H1 (cell line): ENCODE results near the gene UCP2. TPM values are rescaled to one million over a fixed set of nuclear protein-coding genes. Genes with fewer than 3 reads are reported as not detected.

ENCODE experiments used
- CTCF ChIA-PET: fragments of 300-600 bp; sonication (Branson Sonifier 250); formaldehyde crosslinking; loops from one replicate; lab custom pipeline; 2021; ENCODE audit not compliant: partially characterized antibody; lab: Charles Lee
- POLR2A ChIA-PET: fragments of 300-600 bp; sonication (Branson Sonifier 250); formaldehyde crosslinking; loops from one replicate; lab custom pipeline; 2021; ENCODE audit warnings: inconsistent platforms; ENCODE audit not compliant: partially characterized antibody; lab: Charles Lee
- DNase-seq, 2 experiments: peaks; one replicate each; pipeline versions ENCODE4 v3.0.0 to v3.0.0-alpha.2; 2010 to 2022; ENCODE audit warnings: low spot score in 2 of 2, low read depth in 1 of 2, mixed read lengths in 1 of 2
- FAIRE-seq: peaks from 2 replicates; lab custom pipeline; 2011; peaks lifted over from hg19 to GRCh38; lab: Jason Lieb, UNC
- H2AFZ ChIP-seq: 2 replicates; pipeline ENCODE4 v1.8.1; 2012; ENCODE audit warnings: low read length, inconsistent platforms
- H2AK5ac ChIP-seq: 2 replicates; pipeline ENCODE4 v1.6.1; 2013; ENCODE audit warnings: low read depth, low read length
- H2BK120ac ChIP-seq: replicated peaks from 2 replicates; pipeline ENCODE3; 2013; ENCODE audit warnings: low read depth, low read length, inconsistent platforms
- H2BK12ac ChIP-seq: 2 replicates; pipeline ENCODE4 v1.6.1; 2013; ENCODE audit warnings: low read depth, low read length
- H2BK15ac ChIP-seq: 2 replicates; pipeline ENCODE4 v1.6.1; 2013; ENCODE audit warnings: low read length
- H2BK20ac ChIP-seq: 2 replicates; pipeline ENCODE4 v1.6.1; 2013; ENCODE audit warnings: low read length
- H2BK5ac ChIP-seq: 2 replicates; pipeline ENCODE4 v1.6.1; 2013; ENCODE audit warnings: low read depth, low read length
- H3K14ac ChIP-seq: 2 replicates; pipeline ENCODE4 v1.6.1; 2013; ENCODE audit warnings: inconsistent platforms; ENCODE audit not compliant: insufficient read length
- H3K18ac ChIP-seq: 2 replicates; pipeline ENCODE4 v1.6.1; 2013; ENCODE audit warnings: low read length; ENCODE audit errors: extremely low read depth
- H3K23ac ChIP-seq: 2 replicates; pipeline ENCODE4 v1.6.1; 2013; ENCODE audit warnings: inconsistent platforms; ENCODE audit not compliant: insufficient read length
- H3K23me2 ChIP-seq: 2 replicates; pipeline ENCODE4 v1.6.1; 2013; ENCODE audit warnings: low read depth, low read length
- H3K27ac ChIP-seq: 2 replicates; pipeline ENCODE4 v1.6.1; 2011; ENCODE audit warnings: low read depth, low read length, inconsistent platforms
- H3K27me3 ChIP-seq, 4 experiments: replicated peaks in 1 of 4; 1 replicate in 1 of 4; 2 replicates in 3 of 4; pipeline versions ENCODE4 v1.6.1 to v1.8.1; 2011 to 2013; ENCODE audit warnings: low read length in 3 of 4, mild to moderate bottlenecking in 3 of 4, inconsistent platforms in 2 of 4, mixed read lengths in 2 of 4, moderate library complexity in 1 of 4; ENCODE audit not compliant: control insufficient read depth in 3 of 4, insufficient read depth in 3 of 4; ENCODE audit errors: extremely low read depth in 1 of 4
- H3K36me3 ChIP-seq, 4 experiments: 2 replicates each; pipeline versions ENCODE4 v1.6.1 to v1.8.1; 2011 to 2013; ENCODE audit warnings: mild to moderate bottlenecking in 4 of 4, low read length in 3 of 4, moderate library complexity in 2 of 4, control low read depth in 1 of 4, inconsistent platforms in 1 of 4; ENCODE audit not compliant: insufficient read depth in 4 of 4, control insufficient read depth in 2 of 4
- H3K4ac ChIP-seq: replicated peaks from 2 replicates; pipeline ENCODE3; 2013; ENCODE audit warnings: low read length, low read depth, mixed read lengths, inconsistent platforms; ENCODE audit not compliant: insufficient read length
- H3K4me1 ChIP-seq, 4 experiments: replicated peaks in 1 of 4; 1 replicate in 1 of 4; 2 replicates in 3 of 4; pipeline versions ENCODE4 v1.6.1 to v1.8.1; 2011 to 2013; ENCODE audit warnings: low read length in 3 of 4, inconsistent platforms in 2 of 4, mixed read lengths in 1 of 4; ENCODE audit not compliant: insufficient read depth in 4 of 4, control insufficient read depth in 3 of 4
- H3K4me2 ChIP-seq, 2 experiments: 2 replicates each; pipeline versions ENCODE4 v1.6.1 to v1.8.1; 2011 to 2013; ENCODE audit warnings: low read depth in 2 of 2, low read length in 2 of 2, control low read depth in 1 of 2, inconsistent platforms in 1 of 2, mild to moderate bottlenecking in 1 of 2; ENCODE audit not compliant: insufficient read depth in 1 of 2
- H3K4me3 ChIP-seq, 4 experiments: fragments of 200-600, 300-600 bp in 1 of 4; sonication (generic), shearing (Covaris generic), sonication (Bioruptor Twin) in 1 of 4; 2 replicates each; pipeline versions ENCODE4 v1.5.1 to v1.8.1; 2011 to 2016; ENCODE audit warnings: low read length in 4 of 4, low read depth in 3 of 4, control low read depth in 2 of 4, inconsistent platforms in 2 of 4, mild to moderate bottlenecking in 2 of 4, mixed read lengths in 1 of 4, moderate library complexity in 1 of 4; ENCODE audit not compliant: insufficient read depth in 2 of 4; ENCODE audit errors: extremely low read depth in 1 of 4
- H3K56ac ChIP-seq: replicated peaks from 2 replicates; pipeline ENCODE3; 2013; ENCODE audit warnings: low read depth, mild to moderate bottlenecking, mixed read lengths, low read length, inconsistent platforms; ENCODE audit not compliant: insufficient read length
- H3K79me1 ChIP-seq: 2 replicates; pipeline ENCODE4 v1.6.1; 2013; ENCODE audit warnings: low read depth, low read length, control low read depth
- H3K79me2 ChIP-seq, 2 experiments: 2 replicates each; pipeline versions ENCODE4 v1.6.1 to v1.8.1; 2012 to 2013; ENCODE audit warnings: low read length in 2 of 2, mild to moderate bottlenecking in 2 of 2, inconsistent platforms in 1 of 2; ENCODE audit not compliant: insufficient read depth in 2 of 2, control insufficient read depth in 1 of 2
- H3K9ac ChIP-seq, 4 experiments: replicated peaks in 1 of 4; 1 replicate in 1 of 4; 2 replicates in 3 of 4; pipeline versions ENCODE4 v1.6.1 to v1.8.1; 2011 to 2013; ENCODE audit warnings: low read depth in 3 of 4, low read length in 3 of 4, control low read depth in 2 of 4, mild to moderate bottlenecking in 2 of 4, moderate library complexity in 2 of 4, inconsistent platforms in 1 of 4; ENCODE audit errors: extremely low read depth in 1 of 4
- H3K9me3 ChIP-seq, 2 experiments: 2 replicates each; pipeline versions ENCODE4 v1.6.1 to v1.8.1; 2012 to 2013; ENCODE audit warnings: mild to moderate bottlenecking in 2 of 2, moderate library complexity in 2 of 2, control low read depth in 1 of 2, inconsistent platforms in 1 of 2, low read depth in 1 of 2, low read length in 1 of 2, mixed read lengths in 1 of 2; ENCODE audit not compliant: insufficient read depth in 2 of 2
- H4K20me1 ChIP-seq, 2 experiments: replicated peaks in 1 of 2; 2 replicates each; pipeline versions ENCODE3 to v1.8.1; 2011 to 2013; ENCODE audit warnings: inconsistent platforms in 2 of 2, low read length in 2 of 2, mild to moderate bottlenecking in 1 of 2; ENCODE audit not compliant: insufficient read depth in 2 of 2, control insufficient read depth in 1 of 2
- H4K5ac ChIP-seq: 2 replicates; pipeline ENCODE4 v1.6.1; 2013; ENCODE audit warnings: low read length, low read depth, mixed read lengths, inconsistent platforms; ENCODE audit not compliant: insufficient read length
- H4K8ac ChIP-seq: 2 replicates; pipeline ENCODE4 v1.8.0; 2013; ENCODE audit warnings: mild to moderate bottlenecking, moderate library complexity, low read length, inconsistent platforms; ENCODE audit not compliant: insufficient read depth; ENCODE audit errors: extremely low read depth
- H4K91ac ChIP-seq: replicated peaks from 2 replicates; pipeline ENCODE3; 2013; ENCODE audit warnings: low read length, mixed read lengths, inconsistent platforms; ENCODE audit not compliant: insufficient read length
- ATF2 ChIP-seq: IDR thresholded peaks from 2 replicates; pipeline ENCODE4 v1.6.1; 2012; ENCODE audit warnings: low read length, inconsistent platforms
- CTCF ChIP-seq, 3 experiments: IDR thresholded peaks; 1 replicate in 2 of 3; 2 replicates in 1 of 3; pipeline versions ENCODE4 v1.5.1 to v1.6.1; 2011; ENCODE audit warnings: low read length in 3 of 3, mild to moderate bottlenecking in 3 of 3, inconsistent platforms in 2 of 3, low read depth in 1 of 3, moderate library complexity in 1 of 3; ENCODE audit not compliant: insufficient read depth in 1 of 3; ENCODE audit errors: control extremely low read depth in 1 of 3
- E2F6 ChIP-seq: IDR thresholded peaks from 2 replicates; pipeline ENCODE4 v1.6.1; 2012; ENCODE audit warnings: inconsistent platforms
- HDAC2 ChIP-seq, 2 experiments: fragments of 300-600 bp in 1 of 2; sonication (generic) in 1 of 2; IDR thresholded peaks; 2 replicates each; pipeline ENCODE4 v1.6.1; 2011 to 2012; ENCODE audit warnings: low read depth in 2 of 2, low read length in 2 of 2, mild to moderate bottlenecking in 2 of 2, moderate library complexity in 2 of 2, borderline replicate concordance in 1 of 2, inconsistent platforms in 1 of 2
- HDAC6 ChIP-seq: IDR thresholded peaks from one replicate; pipeline ENCODE4 v1.7.1; 2012; ENCODE audit warnings: low read depth, mild to moderate bottlenecking, inconsistent platforms, low read length, moderate library complexity
- NRF1 ChIP-seq: IDR thresholded peaks from 2 replicates; pipeline ENCODE4 v1.6.1; 2011; ENCODE audit warnings: mild to moderate bottlenecking, low read depth, low read length, improper control_type of control experiment
- POLR2A ChIP-seq, 2 experiments: IDR thresholded peaks; 1 replicate in 1 of 2; 2 replicates in 1 of 2; pipeline ENCODE4 v1.6.1; 2011; ENCODE audit warnings: low read depth in 2 of 2, low read length in 2 of 2, mild to moderate bottlenecking in 2 of 2; ENCODE audit errors: control extremely low read depth in 1 of 2
- POU5F1 ChIP-seq: IDR thresholded peaks from 2 replicates; pipeline ENCODE4 v1.6.1; 2011; ENCODE audit warnings: low read depth, mild to moderate bottlenecking, low read length, moderate library complexity
- TBP ChIP-seq: IDR thresholded peaks from 2 replicates; pipeline ENCODE4 v1.6.1; 2011; ENCODE audit warnings: low read depth, low read length, improper control_type of control experiment
- WGBS, 2 experiments: shearing (Covaris generic) in 1 of 2; methylation state at CpG; one replicate each; pipeline versions ENCODE4 v1.1.6 to v1.1.7; 2013 to 2015; ENCODE audit warnings: low lambda C conversion rate in 2 of 2, mixed read lengths in 2 of 2, inconsistent platforms in 1 of 2, low coverage in 1 of 2, missing lambda C conversion rate in 1 of 2; ENCODE audit not compliant: insufficient replicate concordance in 2 of 2, insufficient coverage in 1 of 2, insufficient read length in 1 of 2; ENCODE audit errors: extremely low coverage in 1 of 2, missing lambda C conversion rate in 1 of 2; 5-methylcytosine and 5-hydroxymethylcytosine counted together
- polyA plus RNA-seq, 7 experiments: library from polyadenylated mRNA; depleted of rRNA in 3 of 7; stranded (reverse) in 5 of 7; unstranded in 2 of 7; fragments of >200 nt in 5 of 7; fragments of 200-250 nt in 2 of 7; gene quantifications; 1 replicate in 5 of 7; 2 replicates in 1 of 7; 4 replicates in 1 of 7; pipeline versions ENCODE4 v1.2.1 to v1.2.3, GENCODE V29; 2011 to 2013; ENCODE audit warnings: missing spikeins in 2 of 7, mixed read lengths in 2 of 7
- total RNA-seq: library from RNA; stranded (reverse); fragmentation: NEBNext Ultra II Directional; extraction: Animal tissue kit (Norgen Biotek cat#: 25700); gene quantifications from 2 replicates; pipeline ENCODE4 v1.2.1, GENCODE V29; 2021

The UCP2 gene
- total and polyA plus RNA-seq, 2 of the 8 experiments (the other 6 are each of a cell fraction or from before 2014, with no cell fraction given): 46.2 to 55.2 TPM

GRCh38 chr11:73995247-73995646 is 12.6 kb upstream of the UCP2 start:
- Histone ChIP-seq H4K8ac (no peak overlapping the region), H4K20me1 (no peaks in the 10 kb centered on the region), H3K23me2 (no peaks in the 10 kb centered on the region), H2BK5ac (no peak overlapping the region), H3K4me2 (no peak overlapping the region), H2BK12ac (no peak overlapping the region), H3K9ac (no peak overlapping the region), H3K4ac (no peak overlapping the region), H3K27me3 (no peaks in the 10 kb centered on the region), H2BK120ac (no peak overlapping the region), H3K79me2 (no peaks in the 10 kb centered on the region), H3K56ac (no peak overlapping the region), H3K79me1 (no peaks in the 10 kb centered on the region), H4K5ac (no peak overlapping the region), H3K18ac (no peak overlapping the region), H3K14ac (no peak overlapping the region), H3K27ac (no peak overlapping the region), H2BK15ac (no peak overlapping the region), H4K91ac (no peak overlapping the region), H3K4me1 (peaks cover 0 to 4% (median 0%) of the 10 kb centered on the region in 4 experiments; a peak in 1 of 7 replicates), H3K23ac (no peak overlapping the region), H2AK5ac (no peak overlapping the region), H3K36me3 (no peaks in the 10 kb centered on the region), H2BK20ac (no peak overlapping the region), H3K9me3 (no peaks in the 10 kb centered on the region), H2AFZ (no peak overlapping the region), H3K4me3 (no peak overlapping the region)
- 83% methylated on average over 2 of the region's 2 CpGs; no CpG with 5 or more reads in 1 of the 2 experiments for WGBS, 2 experiments
- POLR2A ChIA-PET: no interaction called here
- DNase-seq: no peak
- CTCF ChIA-PET: interaction anchor here (0.6 to 1.3 kb wide), 3 partner anchors 10 to 30 kb away, joined by 3 to 6 read pairs (median 4); no protein-coding TSS in a partner anchor
- FAIRE-seq: no peak
- TF ChIP-seq POU5F1 (no peak), ATF2 (no peak), HDAC2 (IDR thresholded peaks at IDR 0.05; ENCODE audit: borderline replicate concordance in 1 of 2, low read depth in 2 of 2, low read length in 2 of 2) (no peak), CTCF (IDR thresholded peaks at IDR 0.05; ENCODE audit: control extremely low read depth in 1 of 3, insufficient read depth in 1 of 3, low read depth in 1 of 3, low read length in 3 of 3) (no peak), HDAC6 (no peak), NRF1 (no peak), E2F6 (no peak), TBP (no peak), POLR2A (IDR thresholded peaks at IDR 0.05; ENCODE audit: control extremely low read depth in 1 of 2, low read depth in 2 of 2, low read length in 2 of 2) (no peak)
